ENCODE data around the gene SFRP2. TPM values are rescaled to one million over a fixed set of nuclear protein-coding genes. Genes with fewer than 3 reads are reported as not detected.
A peak's percentile ranks its signal among the peaks of the same experiment; 100 is the strongest.

Gene SFRP2
- total and polyA plus RNA-seq, 2 donors (not counting 1 experiment from before 2014, with no cell fraction given), result under 0.01 TPM; not detected in 1

GRCh38 chr4:153782581-153782980 lies 6.3 kb downstream of the SFRP2 start:
- Histone ChIP-seq H3K4me1 (ENCODE audit: control insufficient read depth, extremely low read depth, insufficient read depth, low read length) (no peaks in the 10 kb centered on the region), H3K27me3 (ENCODE audit: control insufficient read depth, insufficient read depth, low read length) (peaks cover 9% of the 10 kb centered on the region), H3K9ac (ENCODE audit: insufficient read depth, low read length) (no peak overlapping the region), H3K27ac (ENCODE audit: insufficient read depth, low read length) (no peak overlapping the region), H3K79me2 (ENCODE audit: control insufficient read depth, insufficient read depth, low read length) (no peaks in the 10 kb centered on the region), H3K36me3 (ENCODE audit: control insufficient read depth, insufficient read depth, low read length) (no peaks in the 10 kb centered on the region), H3K4me2 (ENCODE audit: extremely low read depth, insufficient read depth, low read length) (no peak overlapping the region), H3K4me3 (replicated peaks in 1 of 4; ENCODE audit: control extremely low read depth in 1 of 4, insufficient read depth in 1 of 4, low read depth in 3 of 4, low read length in 4 of 4) (no peak overlapping the region), H2AFZ (ENCODE audit: low read length) (no peak overlapping the region), H3K9me3 (ENCODE audit: control insufficient read depth, insufficient read depth, low read depth, low read length) (no peaks in the 10 kb centered on the region), H4K20me1 (ENCODE audit: control insufficient read depth, extremely low read depth, insufficient read depth, low read length) (no peaks in the 10 kb centered on the region)
- TF ChIP-seq EZH2 (IDR thresholded peaks at IDR 0.05; ENCODE audit: low read length, missing control alignments) (no peak), CTCF (conservative IDR thresholded peaks at IDR 0.05 in 1 of 2, IDR thresholded peaks at IDR 0.05 in 1 of 2; ENCODE audit: low read depth in 1 of 2, low read length in 2 of 2) (no peak)
- DNase-seq (ENCODE audit: low read depth in 2 of 2), result peak in 1 of 2 donors; percentile 42

- Histone ChIP-seq H3K4me1 (ENCODE audit: control insufficient read depth, extremely low read depth, insufficient read depth, low read length) (no peaks in the 10 kb centered on the region), H3K79me2 (ENCODE audit: control insufficient read depth, insufficient read depth, low read length) (no peaks in the 10 kb centered on the region), H3K4me2 (ENCODE audit: extremely low read depth, insufficient read depth, low read length) (no peak overlapping the region), H3K36me3 (ENCODE audit: control insufficient read depth, insufficient read depth, low read length) (no peaks in the 10 kb centered on the region), H3K27me3 (ENCODE audit: control insufficient read depth, insufficient read depth, low read length) (peaks cover 4% of the 10 kb centered on the region), H4K20me1 (ENCODE audit: control insufficient read depth, extremely low read depth, insufficient read depth, low read length) (no peaks in the 10 kb centered on the region), H3K27ac (ENCODE audit: insufficient read depth, low read length) (no peak overlapping the region), H3K4me3 (replicated peaks in 1 of 4; ENCODE audit: control extremely low read depth in 1 of 4, insufficient read depth in 1 of 4, low read depth in 3 of 4, low read length in 4 of 4) (no peak overlapping the region), H3K9ac (ENCODE audit: insufficient read depth, low read length) (no peak overlapping the region), H3K9me3 (ENCODE audit: control insufficient read depth, insufficient read depth, low read depth, low read length) (no peaks in the 10 kb centered on the region), H2AFZ (ENCODE audit: low read length) (no peak overlapping the region)
- DNase-seq (ENCODE audit: low read depth in 2 of 2), result peak; percentile 44 to 76
- TF ChIP-seq CTCF (conservative IDR thresholded peaks at IDR 0.05 in 1 of 2, IDR thresholded peaks at IDR 0.05 in 1 of 2; ENCODE audit: low read depth in 1 of 2, low read length in 2 of 2) (no peak), EZH2 (IDR thresholded peaks at IDR 0.05; ENCODE audit: low read length, missing control alignments) (no peak)
Measured at GRCh38 chr4:153781717-153782416, 7.0 kb downstream of the SFRP2 start.

GRCh38 chr4:153781280-153781679 lies 7.6 kb downstream of the SFRP2 start:
- H3K36me3 ChIP-seq (ENCODE audit: control insufficient read depth, insufficient read depth, low read length), result no peaks in the 10 kb centered on the region
- TF ChIP-seq CTCF (conservative IDR thresholded peaks at IDR 0.05 in 1 of 2, IDR thresholded peaks at IDR 0.05 in 1 of 2; ENCODE audit: low read depth in 1 of 2, low read length in 2 of 2), result no peak
- TF ChIP-seq EZH2 (IDR thresholded peaks at IDR 0.05; ENCODE audit: low read length, missing control alignments), result no peak
- no peaks in the 10 kb centered on the region for H3K9me3 ChIP-seq (ENCODE audit: control insufficient read depth, insufficient read depth, low read depth, low read length)
- no peak overlapping the region for H2AFZ ChIP-seq (ENCODE audit: low read length)
- H3K4me1 ChIP-seq (ENCODE audit: control insufficient read depth, extremely low read depth, insufficient read depth, low read length), result no peaks in the 10 kb centered on the region
- peaks cover under 1% of the 10 kb centered on the region for H3K27me3 ChIP-seq (ENCODE audit: control insufficient read depth, insufficient read depth, low read length)
- no peaks in the 10 kb centered on the region for H4K20me1 ChIP-seq (ENCODE audit: control insufficient read depth, extremely low read depth, insufficient read depth, low read length)
- H3K9ac ChIP-seq (ENCODE audit: insufficient read depth, low read length), result no peak overlapping the region
- H3K79me2 ChIP-seq (ENCODE audit: control insufficient read depth, insufficient read depth, low read length), result no peaks in the 10 kb centered on the region
- no peak overlapping the region for H3K27ac ChIP-seq (ENCODE audit: insufficient read depth, low read length)
- no peak for DNase-seq (ENCODE audit: low read depth in 2 of 2)
- H3K4me2 ChIP-seq (ENCODE audit: extremely low read depth, insufficient read depth, low read length), result no peak overlapping the region
- no peak overlapping the region for H3K4me3 ChIP-seq (replicated peaks in 1 of 4; ENCODE audit: control extremely low read depth in 1 of 4, insufficient read depth in 1 of 4, low read depth in 3 of 4, low read length in 4 of 4)
